Left ventricle myocardium superior (tissue), 1 donor: Measurements from ENCODE around the gene PRDM2. TPM values are rescaled to one million over a fixed set of nuclear protein-coding genes. Genes with fewer than 3 reads are reported as not detected.

Experiments used
- ATAC-seq: fragments of 200-7000 bp; cut with Tn5 transposase; one replicate; pipeline ENCODE4 v1.9.1; 2020; ENCODE audit warnings: mild to moderate bottlenecking, moderate library complexity
- DNase-seq: peaks from one replicate; pipeline ENCODE4 v3.0.0-alpha.2; 2020
- intact Hi-C: fragments of 100-400 bp; cut with micrococcal nuclease; formaldehyde crosslinking; loops from one replicate; pipeline ENCODE4 v1.11.0; 2022
- total RNA-seq: library from RNA; stranded (reverse); fragmentation: NEBNext Ultra II Directional; extraction: Animal tissue kit (Norgen Biotek cat#: 25700); gene quantifications from one replicate; pipeline ENCODE4 v1.2.1, GENCODE V29; 2021
- donor health status: DM: no; HTN: yes; CAD: no; lungs with severe emphysema.

Gene PRDM2
- total RNA-seq, 1 donor from 2014 or later, result 38.5 TPM

GRCh38 chr1:13803546-13804239 lies 103.7 kb downstream of the PRDM2 start:
- intact Hi-C loops, result no loop called here
- DNase-seq (no peak), ATAC-seq (no peak)

GRCh38 chr1:13804240-13804633 lies 104.2 kb downstream of the PRDM2 start:
- ATAC-seq (no peak), DNase-seq (no peak)
- intact Hi-C loops, result no loop called here

GRCh38 chr1:13805431-13805830 lies 105.4 kb downstream of the PRDM2 start:
- ATAC-seq, result no peak
- no peak for DNase-seq
- intact Hi-C loops, result no loop called here

GRCh38 chr1:13806108-13806507 lies 106.1 kb downstream of the PRDM2 start:
- ATAC-seq, result no peak
- no peak for DNase-seq
- intact Hi-C loops, result no loop called here

GRCh38 chr1:13807209-13807608 lies 107.2 kb downstream of the PRDM2 start:
- intact Hi-C loops, result no loop called here
- DNase-seq (no peak), ATAC-seq (no peak)

GRCh38 chr1:13808729-13809131 lies 108.7 kb downstream of the PRDM2 start:
- ATAC-seq, result peak; percentile 55
- intact Hi-C loops, result no loop called here
- peak; percentile 80 for DNase-seq

GRCh38 chr1:13809461-13810159 lies 109.6 kb downstream of the PRDM2 start:
- DNase-seq, result no peak
- intact Hi-C loops, result no loop called here
- ATAC-seq, result no peak

- intact Hi-C loops, result no loop called here
- DNase-seq (no peak), ATAC-seq (no peak)
These were observed 112.7 kb downstream of the PRDM2 start for GRCh38 chr1:13812456-13813397.

- ATAC-seq (peak; percentile 53), DNase-seq (peak; percentile 64)
- intact Hi-C loops, result no loop called here
These were observed 113.5 kb downstream of the PRDM2 start for GRCh38 chr1:13813398-13814012.

GRCh38 chr1:13814131-13814530 lies 114.1 kb downstream of the PRDM2 start:
- DNase-seq (no peak), ATAC-seq (peak; percentile 39)
- intact Hi-C loops, result no loop called here

GRCh38 chr1:13816016-13816760 lies 116.2 kb downstream of the PRDM2 start:
- intact Hi-C loops, result no loop called here
- DNase-seq (no peak), ATAC-seq (no peak)

- DNase-seq, result no peak
- intact Hi-C loops, result no loop called here
- ATAC-seq, result no peak
These were observed 117.9 kb downstream of the PRDM2 start for GRCh38 chr1:13817906-13818305.

GRCh38 chr1:13818926-13819325 lies 118.9 kb downstream of the PRDM2 start:
- ATAC-seq, result no peak
- intact Hi-C loops, result no loop called here
- no peak for DNase-seq

GRCh38 chr1:13819642-13820041 lies 119.7 kb downstream of the PRDM2 start:
- no peak for ATAC-seq
- intact Hi-C loops, result loop anchor here (10.0 kb wide), 1 partner anchor 155 kb away; no protein-coding TSS in a partner anchor

GRCh38 chr1:13820055-13820454 lies 120.1 kb downstream of the PRDM2 start:
- no peak for DNase-seq

More at GRCh38 chr1:13819642-13820041, 119.7 kb downstream of the PRDM2 start:
- DNase-seq, result no peak

GRCh38 chr1:13820456-13820855 lies 120.5 kb downstream of the PRDM2 start:
- no peak for DNase-seq
- intact Hi-C loops, result loop anchor here (10.0 kb wide), 1 partner anchor 156 kb away; no protein-coding TSS in a partner anchor
- ATAC-seq, result no peak

More at GRCh38 chr1:13820055-13820454, 120.1 kb downstream of the PRDM2 start:
- intact Hi-C loops, result loop anchor here (10.0 kb wide), 1 partner anchor 155 kb away; no protein-coding TSS in a partner anchor
- no peak for ATAC-seq

- ATAC-seq (no peak), DNase-seq (no peak)
- intact Hi-C loops, result loop anchor here (10.0 kb wide), 1 partner anchor 159 kb away; no protein-coding TSS in a partner anchor
These were observed 123.3 kb downstream of the PRDM2 start for GRCh38 chr1:13823126-13823880.

- DNase-seq (no peak), ATAC-seq (no peak)
- intact Hi-C loops, result loop anchor here (10.0 kb wide), 1 partner anchor 159 kb away; no protein-coding TSS in a partner anchor
These were observed 123.9 kb downstream of the PRDM2 start for GRCh38 chr1:13823936-13824335.
